ENCODE measurements around the gene ZNF830.

The ZNF830 gene

DNA sequence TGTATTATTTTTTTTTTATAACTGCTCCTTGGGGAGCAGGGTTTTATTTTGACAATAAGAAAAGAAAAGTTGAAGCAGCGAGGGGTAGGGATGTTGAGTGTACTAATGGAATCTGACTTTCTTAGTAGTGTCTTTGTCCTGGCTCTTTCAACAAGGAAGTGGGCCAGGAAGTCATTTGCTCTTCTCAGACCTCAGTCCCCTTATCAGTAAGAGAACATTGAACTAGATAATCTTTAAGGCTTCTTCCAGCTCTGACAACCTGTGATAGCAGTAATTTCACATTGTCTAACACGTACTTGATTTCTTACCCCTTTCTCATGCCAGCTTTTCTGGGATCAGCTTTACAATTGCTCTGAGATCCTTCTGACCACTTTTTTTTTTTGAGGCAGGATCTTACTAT, 27.3 kb downstream of the ZNF830 start:
- Histone ChIP-seq H3K4me2 (no peak overlapping the region; the same call in 1 of the 2 replicates), H4K20me1 (ENCODE audit: insufficient read depth) (no peaks in the 10 kb centered on the region), H3K4me1 (ENCODE audit: low read depth, poor library complexity, severe bottlenecking) (peaks cover 57% of the 10 kb centered on the region), H3K36me3 (ENCODE audit: insufficient read depth) (peaks cover 7% of the 10 kb centered on the region; the same call in 1 of the 2 replicates), H2AFZ (ENCODE audit: low read depth) (no peak overlapping the region), H3K4me3 (IDR thresholded peaks at IDR 0.05; ENCODE audit: insufficient read depth, low read depth, low read length) (no peak overlapping the region), H3K9ac (no peak overlapping the region), H3K27me3 (ENCODE audit: insufficient read depth, low read depth) (no peaks in the 10 kb centered on the region), H3K79me2 (ENCODE audit: insufficient read depth, low read depth) (peaks cover 3% of the 10 kb centered on the region; the same call in 1 of the 2 replicates), H3K27ac (no peak overlapping the region)
- TF ChIP-seq CTCF (conservative IDR thresholded peaks at IDR 0.05; ENCODE audit: low read depth, low read length): no peak

DNA sequence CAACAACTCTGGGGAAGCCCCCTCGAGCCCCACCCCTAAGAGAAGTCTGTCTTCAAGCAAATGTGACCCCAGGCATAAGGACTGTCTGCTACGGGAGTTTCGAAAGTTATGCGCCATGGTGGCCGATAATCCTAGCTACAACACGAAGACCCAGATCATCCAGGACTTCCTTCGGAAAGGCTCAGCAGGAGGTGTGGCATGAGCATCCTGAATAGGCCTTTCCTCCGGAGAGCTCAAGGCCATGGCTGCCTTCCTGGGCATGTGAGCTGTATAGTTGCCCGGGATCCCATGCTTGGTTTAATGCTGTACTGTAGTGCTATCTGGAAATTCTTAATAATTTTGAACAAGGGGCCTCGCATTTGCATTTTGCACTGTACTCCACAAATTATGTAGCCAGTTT, 28.1 kb downstream of the ZNF830 start:
- H4K20me1 ChIP-seq (ENCODE audit: insufficient read depth): no peaks in the 10 kb centered on the region
- H3K9ac ChIP-seq: no peak overlapping the region
- peaks cover 63% of the 10 kb centered on the region for H3K4me1 ChIP-seq (ENCODE audit: low read depth, poor library complexity, severe bottlenecking)
- no peaks in the 10 kb centered on the region for H3K79me2 ChIP-seq (ENCODE audit: insufficient read depth, low read depth)
- no peak overlapping the region for H3K4me3 ChIP-seq (IDR thresholded peaks at IDR 0.05; ENCODE audit: insufficient read depth, low read depth, low read length)
- H3K4me2 ChIP-seq: peak overlapping the region; percentile 86; the same call in 1 of the 2 replicates
- H3K27me3 ChIP-seq (ENCODE audit: insufficient read depth, low read depth): no peaks in the 10 kb centered on the region
- no peak for TF ChIP-seq CTCF (conservative IDR thresholded peaks at IDR 0.05; ENCODE audit: low read depth, low read length)
- peaks cover 7% of the 10 kb centered on the region; the same call in 1 of the 2 replicates for H3K36me3 ChIP-seq (ENCODE audit: insufficient read depth)
- H3K27ac ChIP-seq: peak overlapping the region; percentile 93
- no peak overlapping the region for H2AFZ ChIP-seq (ENCODE audit: low read depth)

- Histone ChIP-seq H3K9ac (peak overlapping the region; percentile 34), H3K4me1 (ENCODE audit: low read depth, poor library complexity, severe bottlenecking) (peaks cover 76% of the 10 kb centered on the region), H3K36me3 (ENCODE audit: insufficient read depth) (peaks cover 7% of the 10 kb centered on the region; the same call in 1 of the 2 replicates), H3K4me2 (peak overlapping the region; percentile 86), H2AFZ (ENCODE audit: low read depth) (no peak overlapping the region), H4K20me1 (ENCODE audit: insufficient read depth) (no peaks in the 10 kb centered on the region), H3K79me2 (ENCODE audit: insufficient read depth, low read depth) (no peaks in the 10 kb centered on the region), H3K27ac (peak overlapping the region; percentile 93), H3K4me3 (IDR thresholded peaks at IDR 0.05; ENCODE audit: insufficient read depth, low read depth, low read length) (no peak overlapping the region), H3K27me3 (ENCODE audit: insufficient read depth, low read depth) (no peaks in the 10 kb centered on the region)
- TF ChIP-seq CTCF (conservative IDR thresholded peaks at IDR 0.05; ENCODE audit: low read depth, low read length): no peak
Measured at GRCh38 chr17:34990921-34991365, 29.6 kb downstream of the ZNF830 start.

DNA sequence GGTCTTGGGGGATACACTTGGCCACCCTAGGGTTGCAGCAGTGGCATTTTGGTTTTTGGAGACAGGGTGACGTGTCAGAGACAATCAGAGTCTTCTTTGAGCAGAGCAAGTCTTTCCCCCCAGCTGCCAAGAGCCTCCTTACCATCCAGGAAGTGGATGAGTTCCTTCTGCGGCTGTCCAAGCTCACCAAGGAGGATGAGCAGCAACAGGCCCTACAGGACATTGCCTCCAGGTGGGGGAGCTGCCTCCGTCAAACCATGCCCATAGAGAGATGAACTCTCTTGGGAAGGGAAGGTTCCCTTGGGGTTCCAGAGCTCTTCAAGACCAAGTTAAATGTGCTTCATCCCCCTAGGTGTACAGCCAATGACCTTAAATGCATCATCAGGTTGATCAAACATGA, 30.3 kb downstream of the ZNF830 start:
- Histone ChIP-seq H3K36me3 (ENCODE audit: insufficient read depth) (peaks cover 7% of the 10 kb centered on the region; the same call in 1 of the 2 replicates), H3K4me1 (ENCODE audit: low read depth, poor library complexity, severe bottlenecking) (peaks cover 78% of the 10 kb centered on the region), H3K4me3 (IDR thresholded peaks at IDR 0.05; ENCODE audit: insufficient read depth, low read depth, low read length) (no peak overlapping the region), H3K27me3 (ENCODE audit: insufficient read depth, low read depth) (no peaks in the 10 kb centered on the region), H3K79me2 (ENCODE audit: insufficient read depth, low read depth) (no peaks in the 10 kb centered on the region), H3K27ac (peak overlapping the region; percentile 93), H4K20me1 (ENCODE audit: insufficient read depth) (no peaks in the 10 kb centered on the region), H2AFZ (ENCODE audit: low read depth) (no peak overlapping the region; the same call in 1 of the 2 replicates), H3K4me2 (peak overlapping the region; percentile 86), H3K9ac (peak overlapping the region; percentile 16; the same call in 1 of the 2 replicates)
- no peak for TF ChIP-seq CTCF (conservative IDR thresholded peaks at IDR 0.05; ENCODE audit: low read depth, low read length)

Data from KMS-11 (cell line).